Esophagus squamous epithelium (tissue), 4 donors: Measurements from ENCODE around the gene OPHN1.

ENCODE experiments used
- POLR2A ChIP-seq, 4 donors: fragments of 450-650 bp; IDR thresholded peaks; one replicate each; pipeline ENCODE4 v1.6.1; 2017; ENCODE audit warnings: antibody characterized with exemption in 4 of 4, mild to moderate bottlenecking in 4 of 4, moderate library complexity in 3 of 4
- TF ChIP-seq, protein P1 (sequence below), 6 experiments: fragments of 450-650 bp in 4 of 6; fragments of 200-600 bp in 2 of 6; sonication (generic) in 2 of 6; IDR thresholded peaks; one replicate each; pipeline ENCODE4 v1.5.1; 2016 to 2019; ENCODE audit warnings: antibody characterized with exemption in 6 of 6, mild to moderate bottlenecking in 4 of 6, moderate library complexity in 4 of 6

DNA sequence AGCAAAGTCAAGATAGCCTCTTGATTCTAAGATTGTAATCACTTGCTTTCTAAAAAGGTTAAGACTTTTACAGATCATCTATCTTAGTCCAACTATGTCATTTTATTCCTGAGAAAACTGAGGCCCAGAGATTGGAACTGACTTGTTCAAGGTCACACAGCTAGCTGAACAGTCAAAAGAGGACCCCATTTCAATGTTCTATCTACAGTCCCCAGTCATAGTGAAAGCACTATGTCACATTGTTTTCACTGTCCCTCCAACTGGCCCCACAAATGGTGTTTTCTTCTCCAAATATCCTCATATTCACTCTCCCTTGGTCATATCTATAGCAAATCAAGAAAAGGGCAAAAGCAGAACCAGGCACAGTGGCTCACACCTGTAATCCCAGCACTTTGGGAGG lies 145.2 kb downstream of the OPHN1 start:
- TF ChIP-seq, protein P1, sequence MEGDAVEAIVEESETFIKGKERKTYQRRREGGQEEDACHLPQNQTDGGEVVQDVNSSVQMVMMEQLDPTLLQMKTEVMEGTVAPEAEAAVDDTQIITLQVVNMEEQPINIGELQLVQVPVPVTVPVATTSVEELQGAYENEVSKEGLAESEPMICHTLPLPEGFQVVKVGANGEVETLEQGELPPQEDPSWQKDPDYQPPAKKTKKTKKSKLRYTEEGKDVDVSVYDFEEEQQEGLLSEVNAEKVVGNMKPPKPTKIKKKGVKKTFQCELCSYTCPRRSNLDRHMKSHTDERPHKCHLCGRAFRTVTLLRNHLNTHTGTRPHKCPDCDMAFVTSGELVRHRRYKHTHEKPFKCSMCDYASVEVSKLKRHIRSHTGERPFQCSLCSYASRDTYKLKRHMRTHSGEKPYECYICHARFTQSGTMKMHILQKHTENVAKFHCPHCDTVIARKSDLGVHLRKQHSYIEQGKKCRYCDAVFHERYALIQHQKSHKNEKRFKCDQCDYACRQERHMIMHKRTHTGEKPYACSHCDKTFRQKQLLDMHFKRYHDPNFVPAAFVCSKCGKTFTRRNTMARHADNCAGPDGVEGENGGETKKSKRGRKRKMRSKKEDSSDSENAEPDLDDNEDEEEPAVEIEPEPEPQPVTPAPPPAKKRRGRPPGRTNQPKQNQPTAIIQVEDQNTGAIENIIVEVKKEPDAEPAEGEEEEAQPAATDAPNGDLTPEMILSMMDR (IDR thresholded peaks at IDR 0.05) = no peak
- no peak for TF ChIP-seq POLR2A (IDR thresholded peaks at IDR 0.05)
